ENCODE results near the gene NAALADL1. TPM values are rescaled to one million over a fixed set of nuclear protein-coding genes. Genes with fewer than 3 reads are reported as not detected.

The NAALADL1 gene
- total RNA-seq, 4 donors from 2014 or later = 18.6 to 38.9 (median 29.1) TPM

- Histone ChIP-seq H3K4me1 (peaks cover 0 to 5% (median 0%) of the 10 kb centered on the region in 4 donors), H3K4me3 (no peak overlapping the region), H3K9me3 (no peaks in the 10 kb centered on the region), H3K27me3 (no peaks in the 10 kb centered on the region), H3K36me3 (peaks cover 0 to 53% (median 0%) of the 10 kb centered on the region in 3 donors), H3K27ac (no peak overlapping the region)
- no peak for DNase-seq (ENCODE audit: low spot score in 2 of 2)
- WGBS, 2 donors = 90 to 94% methylated on average over 2 to 11 of the region's 11 CpGs
- TF ChIP-seq POLR2A (IDR thresholded peaks at IDR 0.05) (no peak), EP300 (IDR thresholded peaks at IDR 0.05) (no peak), CTCF (IDR thresholded peaks at IDR 0.05) (no peak)
Measured at GRCh38 chr11:65021509-65021908, 36.8 kb downstream of the NAALADL1 start.

DNA sequence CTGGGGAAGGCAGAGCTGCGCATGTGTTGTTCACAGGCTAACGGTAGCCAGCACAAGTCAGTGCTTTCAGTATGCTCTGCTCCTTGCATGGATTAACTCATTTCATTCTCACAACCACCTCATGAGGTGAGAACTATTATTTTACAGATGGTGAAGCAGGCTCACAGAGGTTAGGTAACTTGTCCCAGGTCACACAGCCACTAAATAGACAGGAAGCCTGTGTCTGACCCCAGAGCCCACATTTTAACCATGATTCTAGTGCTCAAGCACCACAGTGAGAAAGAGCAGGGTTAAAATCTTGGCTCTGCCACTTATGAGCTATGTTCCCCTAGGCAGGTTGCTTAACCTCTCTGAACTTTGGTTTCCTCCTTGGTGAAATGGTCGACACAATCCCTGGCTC lies 37.4 kb downstream of the NAALADL1 start:
- no peak for DNase-seq (ENCODE audit: low spot score in 2 of 2)
- no peaks in the 10 kb centered on the region for H3K27me3 ChIP-seq
- H3K36me3 ChIP-seq = peaks cover 0 to 53% (median 0%) of the 10 kb centered on the region in 3 donors
- H3K9me3 ChIP-seq = no peaks in the 10 kb centered on the region
- H3K27ac ChIP-seq = no peak overlapping the region
- H3K4me3 ChIP-seq = no peak overlapping the region
- H3K4me1 ChIP-seq = peaks cover 0 to 9% (median 0%) of the 10 kb centered on the region in 4 donors
- WGBS, 2 donors = 63 to 69% methylated on average over 3 of the region's 3 CpGs
- no peak for TF ChIP-seq EP300 (IDR thresholded peaks at IDR 0.05)
- TF ChIP-seq CTCF (IDR thresholded peaks at IDR 0.05) = no peak
- no peak for TF ChIP-seq POLR2A (IDR thresholded peaks at IDR 0.05)

DNA sequence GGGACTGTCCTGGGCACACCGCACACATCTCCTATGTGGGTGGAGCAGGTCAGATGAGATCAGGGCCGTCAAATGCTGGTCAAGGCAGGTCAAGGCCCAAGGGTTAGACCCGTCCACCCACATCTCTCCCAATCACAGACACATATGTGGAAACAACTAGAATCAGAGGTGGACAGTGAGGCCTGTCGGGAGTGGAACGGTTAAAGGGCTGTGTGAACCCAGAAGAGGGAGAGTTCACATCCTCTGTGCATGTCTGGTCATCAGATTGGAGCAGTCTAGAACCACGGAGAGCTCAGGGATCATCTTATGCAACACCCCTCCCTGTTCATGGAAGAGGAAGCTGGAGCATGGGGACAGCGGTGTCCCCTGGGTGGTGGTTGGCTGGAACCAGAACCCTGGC lies 38.5 kb downstream of the NAALADL1 start:
- TF ChIP-seq POLR2A (IDR thresholded peaks at IDR 0.05) (no peak), CTCF (IDR thresholded peaks at IDR 0.05) (no peak), EP300 (IDR thresholded peaks at IDR 0.05) (no peak)
- H3K36me3 ChIP-seq = peaks cover 0 to 53% (median 0%) of the 10 kb centered on the region in 3 donors
- DNase-seq (ENCODE audit: low spot score in 2 of 2) = no peak
- H3K4me3 ChIP-seq = no peak overlapping the region
- no peak overlapping the region for H3K27ac ChIP-seq
- no peaks in the 10 kb centered on the region for H3K27me3 ChIP-seq
- WGBS, 2 donors = 56 to 74% methylated on average over 7 of the region's 7 CpGs
- no peaks in the 10 kb centered on the region for H3K9me3 ChIP-seq
- peaks cover 0 to 21% (median 8%) of the 10 kb centered on the region in 4 donors for H3K4me1 ChIP-seq

- no peak overlapping the region for H3K27ac ChIP-seq
- H3K4me1 ChIP-seq = peaks cover 0 to 29% (median 14%) of the 10 kb centered on the region in 4 donors
- 96 to 99% methylated on average over 6 of the region's 6 CpGs for WGBS, 2 donors
- H3K27me3 ChIP-seq = no peaks in the 10 kb centered on the region
- H3K36me3 ChIP-seq = peaks cover 0 to 49% (median 0%) of the 10 kb centered on the region in 3 donors
- no peaks in the 10 kb centered on the region for H3K9me3 ChIP-seq
- H3K4me3 ChIP-seq = no peak overlapping the region
- DNase-seq (ENCODE audit: low spot score in 2 of 2) = no peak
- TF ChIP-seq EP300 (IDR thresholded peaks at IDR 0.05) = no peak
- TF ChIP-seq CTCF (IDR thresholded peaks at IDR 0.05) = no peak
- no peak for TF ChIP-seq POLR2A (IDR thresholded peaks at IDR 0.05)
Measured at GRCh38 chr11:65017937-65018336, 40.4 kb downstream of the NAALADL1 start.

DNA sequence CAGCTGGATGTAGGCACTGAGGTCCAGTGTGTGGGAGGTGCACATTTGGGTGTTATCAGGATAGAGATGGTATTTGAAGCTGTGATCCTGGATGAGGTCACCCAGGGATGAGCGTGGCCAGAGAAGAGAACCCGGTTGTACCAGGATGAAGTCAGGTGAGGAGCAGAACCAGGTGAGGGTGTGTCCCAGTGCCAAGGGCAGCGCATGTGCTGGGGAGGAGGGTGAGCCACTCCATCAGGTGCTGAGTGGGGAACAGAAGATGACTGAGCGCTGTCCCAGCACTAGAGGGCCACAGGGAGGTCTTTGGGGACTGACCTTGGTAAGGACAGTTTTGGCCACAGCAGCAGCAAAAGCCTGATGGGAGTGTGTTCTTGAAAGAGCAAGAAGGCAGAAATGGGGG lies 41.6 kb downstream of the NAALADL1 start:
- Histone ChIP-seq H3K27ac (no peak overlapping the region), H3K9me3 (no peaks in the 10 kb centered on the region), H3K36me3 (peaks cover 0 to 37% (median 0%) of the 10 kb centered on the region in 3 donors), H3K4me1 (peaks cover 0 to 30% (median 15%) of the 10 kb centered on the region in 4 donors), H3K27me3 (no peaks in the 10 kb centered on the region), H3K4me3 (no peak overlapping the region)
- no peak for TF ChIP-seq CTCF (IDR thresholded peaks at IDR 0.05)
- no peak for TF ChIP-seq POLR2A (IDR thresholded peaks at IDR 0.05)
- TF ChIP-seq EP300 (IDR thresholded peaks at IDR 0.05) = no peak
- 89 to 97% methylated on average over 4 of the region's 4 CpGs for WGBS, 2 donors
- no peak for DNase-seq (ENCODE audit: low spot score in 2 of 2)
